Endothelial cell of hepatic sinusoid (primary cell): ENCODE results near the gene DTD1.

Experiments used
- in situ Hi-C: cut with HindIII; loops from 2 replicates; pipeline ENCODE4 v1.10.0; 2017; ENCODE audit warnings: low sequenced_read_pairs

The DTD1 gene

DNA sequence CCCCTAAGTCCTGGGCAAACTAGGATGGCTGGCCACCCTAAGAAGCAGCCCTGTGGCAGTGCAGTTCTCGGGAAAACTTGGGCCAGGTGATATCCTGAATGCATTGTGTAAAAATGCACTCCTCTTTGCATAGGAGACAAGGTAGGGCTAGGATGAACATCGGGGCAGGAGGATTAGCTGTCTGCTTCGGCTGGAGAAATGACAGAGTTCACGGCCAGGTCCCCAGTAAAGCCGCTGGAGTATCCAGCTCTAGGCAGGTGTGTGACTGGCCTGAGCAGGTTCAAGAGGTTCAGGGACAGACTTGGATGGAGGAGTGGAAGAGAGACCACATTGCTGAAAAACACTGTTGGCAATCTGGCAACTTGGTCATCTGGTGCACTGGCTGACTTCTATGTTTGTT lies 26.4 kb downstream of the DTD1 start:
- in situ Hi-C loops: no loop called here

DNA sequence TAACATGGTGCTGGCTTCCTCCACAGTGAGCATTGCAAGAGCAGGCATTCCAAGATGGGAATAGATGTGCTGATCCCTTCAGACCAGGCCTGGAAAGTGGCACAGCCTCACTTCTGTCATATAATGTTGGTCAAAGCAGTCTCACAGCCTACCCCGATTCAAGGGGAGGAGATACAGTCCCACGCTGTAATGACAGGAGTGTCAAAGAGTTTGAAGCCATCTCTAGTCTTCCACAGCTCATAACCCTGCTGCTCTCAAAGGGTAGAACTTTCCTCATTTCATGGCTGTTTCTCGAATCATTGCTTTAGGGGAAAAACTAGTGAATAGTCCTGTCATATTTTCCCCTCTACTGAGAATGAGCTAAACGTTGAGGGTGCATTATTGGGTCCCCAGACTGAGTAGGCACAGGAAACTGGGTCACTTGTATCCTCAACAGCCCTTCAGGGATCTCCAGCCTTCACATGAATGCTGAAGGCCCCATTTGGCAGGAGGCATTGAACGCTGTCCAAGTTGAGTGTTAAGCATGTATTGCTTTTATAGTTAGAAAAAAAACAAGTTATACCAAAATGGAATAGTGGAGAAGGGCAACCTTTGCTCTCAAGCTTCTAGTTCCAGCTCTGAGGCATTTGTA lies 27.3 kb downstream of the DTD1 start:
- in situ Hi-C loops: no loop called here

- in situ Hi-C loops: no loop called here
Observed at GRCh38 chr20:18621004-18621403, 33.1 kb downstream of the DTD1 start.

GRCh38 chr20:18623156-18623910 lies 35.5 kb downstream of the DTD1 start:
- in situ Hi-C loops: no loop called here

DNA sequence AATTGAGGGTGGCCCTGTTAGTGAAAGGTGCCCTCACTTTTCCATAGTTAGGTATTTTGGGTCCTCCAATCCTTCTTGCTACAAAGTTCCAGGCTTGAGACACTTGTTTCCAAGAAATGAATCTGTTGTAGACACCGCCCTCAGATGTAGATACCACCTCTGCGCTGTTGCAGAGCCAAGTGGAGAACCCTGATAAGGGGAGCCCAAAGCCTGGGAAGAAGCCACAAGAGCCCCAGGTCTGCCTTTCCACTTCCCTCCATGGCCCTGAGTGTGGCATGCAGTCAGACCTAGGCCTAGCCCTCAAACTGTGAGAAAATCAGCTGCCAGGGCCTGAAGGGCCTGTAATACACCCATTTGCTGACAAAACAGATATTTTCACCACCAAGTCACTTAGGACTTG lies 37.1 kb downstream of the DTD1 start:
- in situ Hi-C loops: loop anchor here (25.0 kb wide), 1 partner anchor 1012 kb away; no protein-coding TSS in a partner anchor

GRCh38 chr20:18625907-18626655 lies 38.2 kb downstream of the DTD1 start:
- in situ Hi-C loops: loop anchor here (25.0 kb wide), 1 partner anchor 1011 kb away; no protein-coding TSS in a partner anchor

- in situ Hi-C loops: loop anchor here (25.0 kb wide), 1 partner anchor 1009 kb away; no protein-coding TSS in a partner anchor
Observed at GRCh38 chr20:18628330-18628920, 40.6 kb downstream of the DTD1 start.

GRCh38 chr20:18632196-18632789 lies 44.4 kb downstream of the DTD1 start:
- in situ Hi-C loops: loop anchor here (25.0 kb wide), 1 partner anchor 1005 kb away; no protein-coding TSS in a partner anchor

- in situ Hi-C loops: loop anchor here (25.0 kb wide), 1 partner anchor 1004 kb away; no protein-coding TSS in a partner anchor
Observed at GRCh38 chr20:18633411-18633810, 45.6 kb downstream of the DTD1 start.

GRCh38 chr20:18634501-18634900 lies 46.6 kb downstream of the DTD1 start:
- in situ Hi-C loops: loop anchor here (25.0 kb wide), 1 partner anchor 1003 kb away; no protein-coding TSS in a partner anchor

DNA sequence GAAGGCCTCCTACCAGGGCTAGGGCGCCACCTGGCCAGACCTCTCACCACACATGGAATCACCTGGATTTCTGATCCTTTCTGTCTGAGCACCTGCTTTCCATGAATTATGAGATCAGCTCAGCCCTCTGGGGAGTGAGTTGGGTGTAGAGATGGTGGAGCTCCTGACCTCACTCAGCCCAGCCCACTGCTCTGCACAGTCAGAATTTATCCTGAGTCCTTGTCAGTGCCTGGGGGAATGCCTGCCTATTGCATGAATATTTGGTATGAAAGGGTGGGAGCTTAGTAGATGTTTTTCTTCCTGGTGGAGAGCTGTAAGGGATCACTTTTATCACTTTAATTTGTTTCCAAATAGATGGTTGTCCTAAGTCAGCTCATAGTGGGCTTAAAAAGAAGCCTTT lies 47.5 kb downstream of the DTD1 start:
- in situ Hi-C loops: loop anchor here (25.0 kb wide), 1 partner anchor 1002 kb away; no protein-coding TSS in a partner anchor

GRCh38 chr20:18637224-18637623 lies 49.4 kb downstream of the DTD1 start:
- in situ Hi-C loops: loop anchor here (25.0 kb wide), 1 partner anchor 1000 kb away; no protein-coding TSS in a partner anchor

DNA sequence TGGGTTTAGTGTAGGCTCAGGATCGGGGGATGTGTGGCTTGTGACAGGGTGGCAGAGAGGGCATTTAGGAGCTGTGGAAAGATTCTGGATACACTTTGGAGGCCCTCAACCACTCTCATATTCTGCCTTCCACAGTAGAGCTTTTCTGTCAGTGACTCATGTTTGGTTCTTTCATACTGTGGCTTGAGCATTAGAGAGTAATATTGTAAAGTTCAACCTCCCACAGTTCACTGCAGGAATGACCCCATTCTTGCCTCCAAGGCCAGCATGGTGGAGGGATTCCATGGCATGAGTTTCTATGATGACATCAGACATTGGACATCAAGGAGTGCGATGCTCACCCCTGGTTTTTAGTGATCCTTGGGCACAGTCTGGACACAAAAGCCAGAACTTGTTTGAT lies 50.9 kb downstream of the DTD1 start:
- in situ Hi-C loops: loop anchor here (25.0 kb wide), 1 partner anchor 999 kb away; no protein-coding TSS in a partner anchor

DNA sequence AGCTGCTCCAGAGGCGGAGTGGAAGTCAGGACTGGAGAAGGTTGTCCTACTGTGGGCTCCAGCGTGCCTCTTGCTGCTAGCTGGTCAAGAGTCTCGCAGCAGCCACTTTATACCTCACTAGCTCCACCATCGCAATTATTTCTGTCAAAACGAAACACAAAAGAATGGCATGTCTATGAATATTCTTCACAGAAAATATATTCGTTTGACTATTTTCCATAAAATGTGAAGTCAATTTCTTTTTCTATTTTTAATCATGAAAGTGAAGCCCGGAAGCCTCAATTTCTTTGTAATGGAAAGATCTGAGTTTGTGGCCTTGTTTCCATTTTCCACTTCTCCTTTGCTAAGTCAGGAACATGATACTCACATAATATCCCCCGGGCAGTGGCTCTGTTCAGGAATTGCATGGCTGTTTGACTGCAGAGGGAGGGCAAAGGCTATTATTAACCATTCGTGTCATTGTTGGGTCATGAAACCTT lies 51.7 kb downstream of the DTD1 start:
- in situ Hi-C loops: loop anchor here (25.0 kb wide), 1 partner anchor 998 kb away; no protein-coding TSS in a partner anchor

DNA sequence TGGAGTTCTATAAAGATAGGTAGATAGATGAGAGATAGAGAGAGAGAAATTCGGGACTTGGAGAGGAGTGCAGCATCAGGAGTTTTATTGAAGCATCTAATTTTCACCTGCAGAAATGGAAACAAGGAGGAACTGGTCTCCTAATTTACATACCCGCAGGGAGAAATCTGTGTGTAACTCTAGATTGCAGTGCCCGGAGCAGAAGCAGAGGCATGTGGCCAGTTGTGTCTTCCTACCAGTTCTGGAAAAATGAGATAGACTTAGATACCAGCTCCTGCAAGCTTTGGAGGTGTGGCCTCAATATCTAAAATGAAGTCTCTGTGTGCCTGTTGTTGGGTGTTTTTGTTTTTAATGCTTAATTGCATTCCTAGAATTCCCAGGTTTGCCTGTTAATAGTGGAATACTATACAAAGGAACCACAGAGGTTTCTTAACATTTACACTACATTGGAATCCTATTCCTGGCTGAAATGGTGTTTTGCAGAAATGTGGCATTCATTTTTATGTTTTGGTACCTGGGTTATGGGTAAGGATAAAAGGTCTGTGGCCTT lies 57.4 kb downstream of the DTD1 start:
- in situ Hi-C loops: loop anchor here (25.0 kb wide), 1 partner anchor 992 kb away; no protein-coding TSS in a partner anchor

DNA sequence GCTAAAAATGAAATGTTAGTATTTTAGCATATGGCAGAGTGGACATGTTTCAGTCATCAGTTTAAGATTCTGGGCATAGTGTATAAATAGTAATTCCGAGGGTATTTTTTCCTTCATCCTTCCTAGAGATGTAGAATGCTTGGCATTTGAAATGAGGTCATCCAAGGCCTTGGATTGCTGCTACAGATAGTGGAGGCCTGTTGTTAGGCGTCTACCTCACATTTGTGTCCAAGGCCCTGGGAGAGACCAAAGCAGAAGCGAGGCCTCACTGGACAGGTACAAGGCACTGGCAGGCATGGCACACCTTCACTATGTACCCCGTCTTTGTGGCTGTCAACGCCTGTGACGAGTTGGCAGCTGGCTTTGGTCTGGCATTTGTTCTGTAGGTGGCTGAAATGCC lies 58.0 kb downstream of the DTD1 start:
- in situ Hi-C loops: loop anchor here (25.0 kb wide), 1 partner anchor 991 kb away; no protein-coding TSS in a partner anchor

DNA sequence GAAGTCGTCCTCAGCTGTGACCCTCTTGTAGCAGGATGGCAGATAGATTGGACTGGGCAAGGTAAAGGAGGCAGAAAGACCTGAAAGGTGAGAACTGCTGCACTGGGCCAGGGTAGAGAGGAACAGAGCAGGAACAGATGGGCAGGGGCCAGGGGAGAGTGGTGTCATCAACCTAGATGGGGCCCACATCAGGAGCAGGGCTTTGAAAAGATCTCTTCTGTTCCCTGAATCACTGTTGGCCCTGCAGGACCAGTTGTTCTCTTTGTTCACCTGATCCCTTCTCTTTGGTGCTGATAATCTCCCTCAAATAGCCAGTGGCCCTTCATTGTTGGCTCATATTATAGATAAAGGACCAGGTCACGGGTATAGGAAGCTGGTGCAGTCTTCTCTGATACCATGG lies 59.9 kb downstream of the DTD1 start:
- in situ Hi-C loops: loop anchor here (25.0 kb wide), 1 partner anchor 990 kb away; no protein-coding TSS in a partner anchor

DNA sequence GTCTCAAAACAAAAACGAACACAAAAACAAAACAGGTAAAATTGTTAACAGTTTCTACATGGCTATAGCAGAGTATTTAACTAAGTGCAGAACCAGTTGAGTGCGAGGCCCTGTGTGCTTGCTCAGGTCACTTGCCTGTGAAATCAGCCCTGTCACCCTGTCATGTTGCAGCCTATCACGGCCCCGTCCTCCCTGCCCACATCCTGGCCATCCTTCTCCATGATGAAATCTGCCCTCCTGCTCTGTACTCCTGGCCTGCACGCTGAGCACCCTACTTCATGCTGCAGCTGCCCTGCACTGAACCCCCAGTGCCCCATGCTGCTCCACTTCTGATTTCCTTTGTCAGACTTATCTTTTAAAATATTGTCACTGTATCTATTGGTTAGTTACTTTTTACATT lies 62.4 kb downstream of the DTD1 start:
- in situ Hi-C loops: loop anchor here (10.0 kb wide), 1 partner anchor 65 kb away; no protein-coding TSS in a partner anchor

DNA sequence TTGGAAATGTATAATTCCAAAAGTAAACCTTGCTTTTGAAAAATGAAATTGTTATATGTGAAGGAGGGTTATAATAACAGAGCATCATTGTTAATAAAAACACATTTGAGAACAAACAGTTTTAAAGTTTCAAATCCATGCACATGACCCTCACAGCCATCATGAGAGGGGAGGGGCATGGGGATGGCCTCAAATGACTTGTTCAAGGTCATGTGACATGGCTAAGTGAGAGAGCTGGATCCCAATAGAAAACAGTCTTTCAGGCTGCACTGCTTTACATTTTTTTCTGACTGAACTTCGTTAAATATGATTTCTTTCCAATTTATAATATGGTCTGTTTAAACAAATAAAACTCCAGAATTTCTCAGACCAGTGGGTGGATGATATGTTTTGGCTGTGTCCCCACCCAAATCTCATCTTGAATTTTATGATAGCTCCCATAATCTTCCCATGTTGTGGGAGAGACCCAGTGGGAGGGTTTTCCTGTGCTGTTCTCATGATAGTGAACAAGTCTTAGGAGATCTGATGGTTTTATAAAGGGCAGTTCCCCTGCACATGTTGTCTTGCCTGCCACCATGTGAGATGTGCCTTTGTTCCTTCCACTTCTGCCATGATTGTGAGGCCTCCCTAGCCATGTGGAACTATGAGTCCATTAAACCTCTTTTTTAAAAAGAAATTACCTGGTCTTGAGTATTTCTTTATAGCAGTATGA lies 66.0 kb downstream of the DTD1 start:
- in situ Hi-C loops: loop anchor here (10.0 kb wide), 1 partner anchor 61 kb away; no protein-coding TSS in a partner anchor
